Measurements from ENCODE around the gene ZNF134. TPM values are rescaled to one million over a fixed set of nuclear protein-coding genes. Genes with fewer than 3 reads are reported as not detected.

The ZNF134 gene
- total and polyA plus RNA-seq, 3 donors from 2014 or later, result 11.2 to 41.7 (median 37.6) TPM

DNA sequence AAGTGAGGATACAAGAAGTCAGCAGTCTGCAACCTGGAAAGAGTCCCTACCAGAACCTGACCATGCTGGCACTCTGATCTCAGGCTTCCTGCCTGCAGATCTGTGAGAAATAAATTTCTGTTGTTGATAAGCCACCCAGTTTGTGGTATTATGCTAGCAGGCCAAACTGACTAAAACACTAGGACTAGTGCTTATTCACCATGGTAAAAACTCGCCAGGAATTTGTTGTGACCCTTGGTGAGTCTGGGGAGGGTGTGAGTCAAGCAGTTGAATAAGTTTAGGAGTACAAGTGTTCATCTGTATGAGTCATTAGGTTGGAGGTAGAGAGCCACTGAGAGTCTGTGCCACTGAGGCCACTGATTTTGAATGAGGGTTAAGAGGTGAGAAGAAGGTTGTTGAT, 26.5 kb upstream of the ZNF134 start:
- Histone ChIP-seq H3K4me3 (no peak overlapping the region), H3K27me3 (no peaks in the 10 kb centered on the region), H3K27ac (no peak overlapping the region), H3K36me3 (ENCODE audit: low read depth, missing control alignments) (peaks cover 3% of the 10 kb centered on the region), H3K4me1 (no peaks in the 10 kb centered on the region), H3K9me3 (no peaks in the 10 kb centered on the region)
- WGBS, 2 donors, result 95 to 96% methylated on average over 1 of the region's 1 CpG
- intact Hi-C loops (cut with DNase I; ENCODE audit: low total_unique reads), result no loop called here
- TF ChIP-seq, protein P1, sequence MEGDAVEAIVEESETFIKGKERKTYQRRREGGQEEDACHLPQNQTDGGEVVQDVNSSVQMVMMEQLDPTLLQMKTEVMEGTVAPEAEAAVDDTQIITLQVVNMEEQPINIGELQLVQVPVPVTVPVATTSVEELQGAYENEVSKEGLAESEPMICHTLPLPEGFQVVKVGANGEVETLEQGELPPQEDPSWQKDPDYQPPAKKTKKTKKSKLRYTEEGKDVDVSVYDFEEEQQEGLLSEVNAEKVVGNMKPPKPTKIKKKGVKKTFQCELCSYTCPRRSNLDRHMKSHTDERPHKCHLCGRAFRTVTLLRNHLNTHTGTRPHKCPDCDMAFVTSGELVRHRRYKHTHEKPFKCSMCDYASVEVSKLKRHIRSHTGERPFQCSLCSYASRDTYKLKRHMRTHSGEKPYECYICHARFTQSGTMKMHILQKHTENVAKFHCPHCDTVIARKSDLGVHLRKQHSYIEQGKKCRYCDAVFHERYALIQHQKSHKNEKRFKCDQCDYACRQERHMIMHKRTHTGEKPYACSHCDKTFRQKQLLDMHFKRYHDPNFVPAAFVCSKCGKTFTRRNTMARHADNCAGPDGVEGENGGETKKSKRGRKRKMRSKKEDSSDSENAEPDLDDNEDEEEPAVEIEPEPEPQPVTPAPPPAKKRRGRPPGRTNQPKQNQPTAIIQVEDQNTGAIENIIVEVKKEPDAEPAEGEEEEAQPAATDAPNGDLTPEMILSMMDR (IDR thresholded peaks at IDR 0.05), result no peak
- no peak for TF ChIP-seq POLR2A (IDR thresholded peaks at IDR 0.05)
- DNase-seq, result no peak

DNA sequence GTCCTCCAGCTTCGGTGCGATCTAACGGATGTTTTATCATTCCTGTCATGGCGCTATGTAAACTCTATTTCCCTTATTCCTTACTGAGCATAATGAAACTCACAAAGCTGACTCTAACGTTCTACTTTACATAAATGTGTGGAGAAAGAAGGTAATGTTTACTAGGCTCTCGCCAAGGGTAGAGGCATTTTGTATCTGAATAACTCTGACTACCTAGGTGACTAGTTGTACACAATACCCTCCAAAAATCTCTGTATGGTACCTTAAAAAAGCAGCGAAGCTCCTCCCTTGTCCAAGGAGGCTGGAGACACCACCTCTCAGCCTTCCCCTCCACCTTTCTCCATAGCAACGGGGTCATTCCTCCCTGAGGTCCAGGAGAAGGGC, 14.7 kb upstream of the ZNF134 start:
- no peaks in the 10 kb centered on the region for H3K36me3 ChIP-seq (ENCODE audit: low read depth, missing control alignments)
- no peaks in the 10 kb centered on the region for H3K9me3 ChIP-seq
- H3K27ac ChIP-seq, result no peak overlapping the region
- H3K27me3 ChIP-seq, result no peaks in the 10 kb centered on the region
- H3K4me1 ChIP-seq, result no peaks in the 10 kb centered on the region
- no peak for TF ChIP-seq POLR2A (IDR thresholded peaks at IDR 0.05)
- TF ChIP-seq, protein P1 (IDR thresholded peaks at IDR 0.05), result no peak
- 33 to 47% methylated on average over 8 of the region's 8 CpGs for WGBS, 2 donors
- intact Hi-C loops (cut with DNase I; ENCODE audit: low total_unique reads), result no loop called here
- peak overlapping the region; percentile 58 to 77 for H3K4me3 ChIP-seq
- no peak for DNase-seq

DNA sequence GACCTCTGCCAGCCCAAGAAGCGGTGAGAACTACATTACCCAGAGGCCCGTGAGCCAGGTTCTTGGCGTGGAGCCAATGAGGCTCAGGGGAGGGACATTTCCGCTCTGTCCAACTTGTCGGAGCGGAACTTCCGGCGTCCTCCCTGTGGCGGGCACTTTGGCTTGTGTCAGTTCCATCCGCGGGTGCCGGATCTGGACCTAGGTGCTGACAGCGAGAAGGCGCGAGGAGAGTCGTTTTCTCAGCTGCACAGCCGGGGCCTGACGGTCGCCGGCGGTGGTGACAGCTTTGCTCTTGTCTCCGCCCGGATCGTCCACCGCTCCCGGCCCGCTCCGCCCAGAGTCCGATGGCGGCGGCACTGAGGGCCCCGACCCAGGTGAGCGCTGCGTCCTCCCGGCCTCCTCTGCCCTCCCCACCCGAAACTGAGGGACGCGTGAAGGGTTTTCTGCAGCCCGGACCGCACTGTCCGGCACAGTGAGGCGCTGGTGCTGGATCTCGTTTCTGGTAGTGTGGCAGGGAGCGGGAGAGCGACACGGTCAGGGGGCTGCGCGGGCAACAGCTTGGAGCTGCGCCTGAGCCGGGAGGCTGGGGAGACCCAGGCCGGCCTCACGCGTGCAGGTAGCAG, 14.2 kb upstream of the ZNF134 start, which contains the start of gene ZNF530:
Gene ZNF530 (plus strand): TSS at position 125 of the 623 bp plus-strand sequence. CDS start 4,461 bp downstream, outside the sequence.
- WGBS, 2 donors, result 0% methylated on average over 12 to 46 of the region's 53 CpGs
- Histone ChIP-seq H3K4me3 (peak within 1 kb of the TSS; percentile 58 to 77), H3K27ac (no peak within 1 kb of the TSS), H3K9me3 (no peaks in the 10 kb centered on the region), H3K36me3 (ENCODE audit: low read depth, missing control alignments) (no peaks in the 10 kb centered on the region), H3K27me3 (no peaks in the 10 kb centered on the region), H3K4me1 (no peaks in the 10 kb centered on the region)
- TF ChIP-seq, protein P1 (IDR thresholded peaks at IDR 0.05), result no peak
- no peak for TF ChIP-seq POLR2A (IDR thresholded peaks at IDR 0.05)
- intact Hi-C loops (cut with DNase I; ENCODE audit: low total_unique reads), result no loop called here
- DNase-seq, result peak; percentile 97

DNA sequence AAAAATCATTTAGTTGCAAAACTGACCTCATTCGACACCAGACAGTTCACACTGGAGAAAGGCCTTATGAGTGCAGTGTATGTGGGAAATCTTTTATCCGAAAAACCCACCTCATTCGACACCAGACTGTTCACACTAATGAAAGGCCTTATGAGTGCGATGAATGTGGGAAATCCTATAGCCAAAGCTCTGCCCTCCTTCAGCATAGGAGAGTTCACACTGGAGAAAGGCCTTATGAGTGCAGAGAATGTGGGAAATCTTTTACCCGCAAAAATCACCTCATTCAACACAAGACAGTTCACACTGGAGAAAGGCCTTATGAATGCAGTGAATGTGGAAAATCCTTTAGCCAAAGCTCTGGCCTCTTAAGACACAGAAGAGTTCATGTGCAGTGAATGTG, 7.1 kb upstream of the ZNF134 start:
- TF ChIP-seq POLR2A (IDR thresholded peaks at IDR 0.05), result no peak
- TF ChIP-seq, protein P1 (IDR thresholded peaks at IDR 0.05), result no peak
- intact Hi-C loops (cut with DNase I; ENCODE audit: low total_unique reads), result no loop called here
- no peak overlapping the region for H3K27ac ChIP-seq
- no peak overlapping the region for H3K4me3 ChIP-seq
- 96 to 97% methylated on average over 5 of the region's 5 CpGs for WGBS, 2 donors
- H3K9me3 ChIP-seq, result no peaks in the 10 kb centered on the region
- no peaks in the 10 kb centered on the region for H3K4me1 ChIP-seq
- H3K27me3 ChIP-seq, result no peaks in the 10 kb centered on the region
- no peak for DNase-seq
- H3K36me3 ChIP-seq (ENCODE audit: low read depth, missing control alignments), result no peaks in the 10 kb centered on the region

DNA sequence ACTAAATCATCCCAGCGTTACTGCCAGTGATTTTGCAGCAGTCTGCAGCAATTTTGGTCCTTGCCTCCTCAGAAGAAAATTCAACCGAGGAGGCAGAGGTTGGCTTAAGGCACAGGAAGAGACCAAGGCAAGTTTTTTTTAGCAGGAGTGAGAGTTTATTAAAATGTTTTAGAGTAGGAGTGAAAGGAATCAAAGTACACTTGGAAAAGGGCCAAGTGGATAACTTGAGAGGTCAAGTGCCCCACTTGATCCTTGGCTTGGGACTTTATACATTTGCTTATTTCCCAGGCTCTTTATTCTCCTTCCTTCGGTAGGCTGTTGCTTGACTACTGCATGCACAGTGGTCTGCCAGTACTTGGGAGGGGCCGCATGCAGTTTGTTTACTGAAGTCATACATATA, 2.9 kb upstream of the ZNF134 start:
- H3K27me3 ChIP-seq, result no peaks in the 10 kb centered on the region
- no peak overlapping the region for H3K27ac ChIP-seq
- no peak for TF ChIP-seq POLR2A (IDR thresholded peaks at IDR 0.05)
- TF ChIP-seq, protein P1 (IDR thresholded peaks at IDR 0.05), result no peak
- intact Hi-C loops (cut with DNase I; ENCODE audit: low total_unique reads), result no loop called here
- no peaks in the 10 kb centered on the region for H3K9me3 ChIP-seq
- no peak for DNase-seq
- no peaks in the 10 kb centered on the region for H3K36me3 ChIP-seq (ENCODE audit: low read depth, missing control alignments)
- peaks cover 5% of the 10 kb centered on the region for H3K4me1 ChIP-seq
- WGBS, 2 donors, result 82 to 88% methylated on average over 4 of the region's 4 CpGs
- H3K4me3 ChIP-seq, result no peak overlapping the region

All from testis (tissue), 3 donors.